ENCODE data around the gene LSM12. TPM values are rescaled to one million over a fixed set of nuclear protein-coding genes. Genes with fewer than 3 reads are reported as not detected.
A peak's percentile ranks its signal among the peaks of the same experiment; 100 is the strongest.

Gene LSM12
- total and polyA plus RNA-seq, 2 of the 8 experiments (the other 6 are each of a cell fraction or from before 2014, with no cell fraction given), result 69.8 to 142 TPM

GRCh38 chr17:44011876-44012275, 54.6 kb downstream of the LSM12 start:
- Histone ChIP-seq H3K4me1 (replicated peaks in 1 of 4; ENCODE audit: control insufficient read depth in 3 of 4, insufficient read depth in 4 of 4, low read length in 3 of 4) (peaks cover 2 to 11% (median 9%) of the 10 kb centered on the region in 4 experiments), H2BK15ac (ENCODE audit: low read length) (no peak overlapping the region), H3K9me3 (ENCODE audit: insufficient read depth in 2 of 2, low read depth in 1 of 2, low read length in 1 of 2) (no peaks in the 10 kb centered on the region), H3K79me1 (ENCODE audit: low read depth, low read length) (no peaks in the 10 kb centered on the region; the same call in 1 of the 2 replicates), H3K4ac (replicated peaks; ENCODE audit: insufficient read length, low read depth, low read length) (no peak overlapping the region), H3K23me2 (ENCODE audit: low read depth, low read length) (peaks cover 11% of the 10 kb centered on the region), H3K18ac (ENCODE audit: extremely low read depth, low read length) (no peak overlapping the region), H3K9ac (replicated peaks in 1 of 4; ENCODE audit: extremely low read depth in 1 of 4, low read depth in 3 of 4, low read length in 3 of 4) (no peak overlapping the region), H3K14ac (ENCODE audit: insufficient read length) (no peak overlapping the region), H2BK12ac (ENCODE audit: low read depth, low read length) (peak overlapping the region; percentile 50; the same call in 1 of the 2 replicates), H2AK5ac (ENCODE audit: low read depth, low read length) (no peak overlapping the region), H3K27me3 (replicated peaks in 1 of 4; ENCODE audit: control insufficient read depth in 3 of 4, extremely low read depth in 1 of 4, insufficient read depth in 3 of 4, low read length in 3 of 4) (no peaks in the 10 kb centered on the region), H2BK20ac (ENCODE audit: low read length) (no peak overlapping the region), H3K4me3 (ENCODE audit: extremely low read depth in 1 of 4, insufficient read depth in 2 of 4, low read depth in 3 of 4, low read length in 4 of 4) (no peak overlapping the region), H2AFZ (ENCODE audit: low read length) (no peak overlapping the region), H2BK5ac (ENCODE audit: low read depth, low read length) (no peak overlapping the region), H3K36me3 (ENCODE audit: control insufficient read depth in 2 of 4, insufficient read depth in 4 of 4, low read length in 3 of 4) (peaks cover 0 to 3% (median 1%) of the 10 kb centered on the region in 4 experiments; a peak in 2 of 8 replicates), H4K20me1 (replicated peaks in 1 of 2; ENCODE audit: control insufficient read depth in 1 of 2, insufficient read depth in 2 of 2, low read length in 2 of 2) (peaks cover 2 to 4% of the 10 kb centered on the region in 2 experiments), H4K5ac (ENCODE audit: insufficient read length, low read depth, low read length) (no peak overlapping the region), H3K56ac (replicated peaks; ENCODE audit: insufficient read length, low read depth, low read length) (no peak overlapping the region), H4K8ac (ENCODE audit: extremely low read depth, insufficient read depth, low read length) (no peak overlapping the region), H3K27ac (ENCODE audit: low read depth, low read length) (no peak overlapping the region), H4K91ac (replicated peaks; ENCODE audit: insufficient read length, low read length) (no peak overlapping the region), H3K23ac (ENCODE audit: insufficient read length) (no peak overlapping the region), H3K4me2 (ENCODE audit: insufficient read depth in 1 of 2, low read depth in 2 of 2, low read length in 2 of 2) (no peak overlapping the region), H2BK120ac (replicated peaks; ENCODE audit: low read depth, low read length) (no peak overlapping the region), H3K79me2 (ENCODE audit: control insufficient read depth in 1 of 2, insufficient read depth in 2 of 2, low read length in 2 of 2) (no peaks in the 10 kb centered on the region)
- no peak for FAIRE-seq
- no peak for DNase-seq (ENCODE audit: low read depth in 1 of 2, low spot score in 2 of 2)
- ChIA-PET CTCF (ENCODE audit: partially characterized antibody) (interaction anchor here (0.8 to 2.8 kb wide), 6 partner anchors 11 to 106 kb away, joined by 3 to 10 read pairs (median 5); no protein-coding TSS in a partner anchor), POLR2A (ENCODE audit: partially characterized antibody) (interaction anchor here (0.7 to 1.6 kb wide), 4 partner anchors 10 to 544 kb away, joined by 3 to 7 read pairs (median 4); partner anchors contain the start of gene LSM12)
- WGBS, 2 experiments (ENCODE audit: extremely low coverage in 1 of 2, insufficient coverage in 1 of 2, insufficient read length in 1 of 2, insufficient replicate concordance in 2 of 2, low coverage in 1 of 2, low lambda C conversion rate in 2 of 2, missing lambda C conversion rate in 1 of 2), result 94% methylated on average over 9 of the region's 9 CpGs; no CpG with 5 or more reads in 1 of the 2 experiments
- TF ChIP-seq ATF2 (IDR thresholded peaks at IDR 0.05; ENCODE audit: low read length) (no peak), USF2 (IDR thresholded peaks at IDR 0.05; ENCODE audit: low read length) (no peak), TAF1 (IDR thresholded peaks at IDR 0.05; ENCODE audit: low read depth, low read length) (no peak), RBBP5 (IDR thresholded peaks at IDR 0.05; ENCODE audit: borderline replicate concordance, low read depth, low read length) (no peak), MAX (IDR thresholded peaks at IDR 0.05) (no peak), SIN3A (conservative IDR thresholded peaks at IDR 0.05 in 1 of 2, IDR thresholded peaks at IDR 0.05 in 1 of 2; ENCODE audit: low read depth in 1 of 2, low read length in 2 of 2) (no peak), SUZ12 (IDR thresholded peaks at IDR 0.05; ENCODE audit: low read length) (no peak), SP4 (IDR thresholded peaks at IDR 0.05; ENCODE audit: low read length) (no peak), KDM5A (IDR thresholded peaks at IDR 0.05; ENCODE audit: low read length) (no peak), FOSL1 (IDR thresholded peaks at IDR 0.05; ENCODE audit: insufficient read depth, low read depth, low read length) (no peak)

All from H1 (cell line).